NCI-H226 (cell line): ENCODE results near the gene AIFM3.
"Not testable (repeated sequence)": the region's sequence is repeated elsewhere in the genome, so short reads cannot be mapped to it uniquely, and the experiment has no call there.

Source experiments
- DNase-seq: peaks from one replicate; pipeline ENCODE4 v3.0.0-alpha.2; 2015

Gene AIFM3

GRCh38 chr22:20966883-20967696 is at the start of gene AIFM3:
Gene AIFM3 (plus strand): TSS chr22:20967255. CDS start chr22:20967945, 690 bp downstream.
- no peak for DNase-seq

- no peak for DNase-seq
Measured at GRCh38 chr22:20918663-20919218, 48.3 kb upstream of the AIFM3 start.

DNA sequence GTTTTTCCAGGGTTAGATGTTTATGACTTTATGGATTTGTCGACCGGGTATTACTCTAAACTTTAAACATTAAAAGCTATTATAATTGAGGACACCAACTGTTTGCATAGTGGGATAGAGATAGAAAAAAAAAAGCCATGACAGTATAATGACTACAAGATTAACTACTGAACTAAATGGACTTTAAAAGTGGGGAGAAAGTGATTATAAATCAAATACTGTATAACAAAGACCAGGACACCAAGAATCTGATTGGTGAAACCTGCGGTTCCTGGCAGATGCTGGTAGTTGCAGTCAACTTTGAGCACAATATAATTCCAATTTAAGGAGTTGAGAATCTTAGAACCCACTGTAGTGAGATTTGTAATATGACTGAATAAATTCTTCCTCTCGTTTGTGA is 47.3 kb upstream of the AIFM3 start:
- DNase-seq = no peak

DNA sequence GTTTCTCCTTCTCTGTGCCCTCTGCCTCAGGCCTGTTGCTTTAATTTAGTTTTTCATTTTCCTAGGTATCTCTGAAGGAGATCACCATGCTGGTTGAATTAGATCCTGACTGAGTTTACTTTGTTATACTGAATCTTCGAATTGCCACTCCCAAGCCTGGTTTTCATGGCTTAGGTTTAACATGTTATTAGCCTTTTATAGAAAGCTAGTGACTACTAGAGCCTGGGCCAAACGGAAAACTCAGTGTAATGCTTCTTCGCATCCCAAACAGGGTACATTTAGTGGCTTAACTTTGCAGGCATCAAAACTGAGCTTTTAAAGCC is 46.2 kb upstream of the AIFM3 start:
- DNase-seq = no peak

GRCh38 chr22:20922141-20922751 is 44.8 kb upstream of the AIFM3 start:
- DNase-seq = no peak

DNA sequence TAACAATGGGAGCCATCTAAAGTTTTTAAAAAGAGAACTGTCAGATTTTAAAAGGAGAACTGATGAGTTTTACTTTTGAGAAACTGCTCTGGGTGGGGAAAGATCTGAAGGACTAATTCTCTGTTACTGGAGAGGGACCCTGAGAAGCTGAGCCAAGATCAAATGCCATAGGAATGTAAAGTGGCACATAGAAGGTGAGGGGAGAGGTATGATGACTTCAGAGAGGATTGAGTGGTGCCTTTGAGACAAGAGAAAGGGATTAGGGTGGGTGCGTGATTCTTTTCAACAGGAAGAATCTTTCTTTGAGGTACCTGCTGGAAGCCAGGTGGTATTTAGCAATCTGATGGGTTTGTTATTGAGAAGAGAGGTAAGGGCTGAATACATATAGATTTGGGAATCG is 40.8 kb upstream of the AIFM3 start:
- DNase-seq = no peak

DNA sequence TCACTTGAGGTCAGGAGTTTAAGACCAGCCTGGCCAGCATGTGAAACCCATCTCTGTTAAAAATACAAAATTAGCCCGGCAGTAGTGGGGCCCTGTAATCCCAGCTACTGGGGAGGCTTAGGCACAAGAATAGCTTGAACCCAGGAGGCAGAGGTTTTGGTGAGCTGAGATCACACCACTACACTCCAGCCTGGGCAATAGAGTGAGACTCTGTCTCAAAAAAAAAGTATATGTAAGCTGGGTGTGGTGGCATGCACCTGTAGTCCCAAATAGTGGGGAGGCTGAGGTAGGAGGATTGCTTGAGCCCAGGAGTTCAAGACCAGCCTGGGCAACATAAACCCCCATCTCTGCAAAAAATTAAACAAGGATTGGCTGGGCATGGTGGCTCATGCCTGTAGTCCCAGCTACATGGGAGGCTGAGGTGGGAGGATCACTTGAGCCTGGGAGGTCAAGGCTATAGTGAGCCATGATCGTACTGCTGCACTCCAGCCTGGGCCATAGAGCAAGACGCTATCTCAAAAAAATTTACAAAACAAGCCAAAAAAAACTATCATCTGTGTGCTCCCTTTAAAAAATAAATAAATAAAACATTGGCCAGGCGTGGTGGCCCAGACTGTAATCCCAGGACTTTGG is 39.0 kb upstream of the AIFM3 start:
- DNase-seq = no peak

- DNase-seq = no peak
Measured at GRCh38 chr22:20928573-20928967, 38.5 kb upstream of the AIFM3 start.

DNA sequence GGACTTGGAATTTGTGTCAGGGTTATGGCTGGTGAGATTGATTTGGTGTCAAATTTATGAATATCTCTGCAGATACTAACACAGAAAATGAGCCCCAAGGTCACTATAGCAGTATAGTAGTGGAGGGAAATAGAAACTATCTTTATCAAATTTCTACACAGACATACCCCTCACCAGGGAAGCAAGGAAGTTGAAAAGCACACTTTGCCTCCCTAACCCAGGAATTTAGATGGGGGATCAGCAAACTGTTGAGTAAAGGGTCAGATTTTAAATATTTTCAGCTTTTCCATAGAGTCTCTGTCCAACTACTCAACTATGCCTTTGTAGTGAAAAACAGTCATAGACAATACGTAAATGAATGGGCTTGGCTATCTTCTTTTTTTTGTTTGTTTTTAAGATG is 37.1 kb upstream of the AIFM3 start:
- no peak for DNase-seq

GRCh38 chr22:20930435-20930834 is 36.6 kb upstream of the AIFM3 start:
- DNase-seq = not testable (repeated sequence)

DNA sequence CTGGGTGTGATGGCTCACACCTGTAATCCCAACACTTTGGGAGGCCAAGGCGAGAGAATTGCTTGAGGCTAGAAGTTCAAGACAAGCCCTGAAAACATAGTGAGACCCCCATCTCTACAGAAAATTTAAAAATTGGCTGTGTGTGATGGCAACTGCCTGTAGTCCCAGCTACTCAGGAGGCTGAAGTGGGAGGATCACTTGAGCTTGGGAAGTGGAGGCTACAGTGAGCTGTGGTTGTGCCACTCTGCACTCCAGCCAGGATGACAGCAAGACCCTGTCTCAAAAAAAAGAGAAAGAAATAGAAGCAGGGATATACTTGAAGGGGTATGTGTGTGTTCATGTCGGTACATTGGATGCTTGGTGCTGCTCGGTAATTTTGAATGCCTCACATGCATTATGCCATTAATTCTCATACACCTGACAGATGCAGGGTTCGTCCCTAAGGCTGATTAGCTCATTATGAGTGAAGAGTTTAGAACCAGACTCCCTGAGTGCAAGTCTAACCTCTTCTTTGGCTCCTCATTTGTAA is 35.9 kb upstream of the AIFM3 start:
- no peak for DNase-seq

- DNase-seq = no peak
Measured at GRCh38 chr22:20933910-20934309, 33.1 kb upstream of the AIFM3 start.

- DNase-seq = not testable (repeated sequence)
Measured at GRCh38 chr22:20935049-20935448, 32.0 kb upstream of the AIFM3 start.

GRCh38 chr22:20935780-20936539 is 31.1 kb upstream of the AIFM3 start:
- not testable (repeated sequence) for DNase-seq

GRCh38 chr22:20937031-20937793 is 29.8 kb upstream of the AIFM3 start:
- DNase-seq = no peak

DNA sequence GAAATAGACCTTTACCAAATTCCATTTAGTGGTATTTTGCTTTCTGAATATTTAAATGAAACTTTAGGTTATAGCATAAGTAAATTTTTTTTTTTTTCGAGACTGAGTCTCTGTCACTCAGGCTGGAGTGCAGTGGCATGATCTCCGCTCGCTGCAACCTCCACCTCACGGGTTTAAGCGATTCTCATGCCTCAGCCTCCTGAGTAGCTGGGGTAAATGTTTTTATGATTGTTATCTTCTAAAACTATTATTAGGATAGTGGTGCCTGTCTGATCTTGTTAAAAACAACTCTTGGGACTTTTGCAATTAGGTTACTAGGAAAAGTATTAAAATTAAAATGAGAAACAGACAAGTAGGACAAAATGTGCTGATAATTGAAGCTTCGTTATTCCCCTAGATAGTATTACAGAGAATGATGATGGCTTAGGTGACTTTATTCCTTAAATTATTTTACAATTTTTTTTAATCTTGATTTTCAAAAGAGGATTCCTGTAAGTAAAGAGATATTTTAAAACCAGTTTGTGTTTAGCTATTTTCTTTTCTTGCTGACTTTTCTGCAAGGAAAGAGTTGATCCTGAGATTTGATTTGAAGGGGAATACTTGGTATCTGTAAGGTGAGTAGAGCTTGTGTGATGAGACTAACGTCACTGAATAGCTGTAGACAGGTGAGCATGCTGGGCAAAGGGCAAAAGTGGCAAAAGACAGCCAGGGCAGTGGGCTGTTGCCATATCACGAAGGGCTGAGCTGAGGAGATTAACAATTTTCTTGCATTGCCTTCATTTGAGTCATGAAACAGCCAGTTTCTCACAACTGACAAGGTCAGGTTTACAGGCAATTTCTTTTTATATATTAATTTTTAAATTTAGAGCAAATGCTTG is 29.0 kb upstream of the AIFM3 start:
- DNase-seq = no peak

DNA sequence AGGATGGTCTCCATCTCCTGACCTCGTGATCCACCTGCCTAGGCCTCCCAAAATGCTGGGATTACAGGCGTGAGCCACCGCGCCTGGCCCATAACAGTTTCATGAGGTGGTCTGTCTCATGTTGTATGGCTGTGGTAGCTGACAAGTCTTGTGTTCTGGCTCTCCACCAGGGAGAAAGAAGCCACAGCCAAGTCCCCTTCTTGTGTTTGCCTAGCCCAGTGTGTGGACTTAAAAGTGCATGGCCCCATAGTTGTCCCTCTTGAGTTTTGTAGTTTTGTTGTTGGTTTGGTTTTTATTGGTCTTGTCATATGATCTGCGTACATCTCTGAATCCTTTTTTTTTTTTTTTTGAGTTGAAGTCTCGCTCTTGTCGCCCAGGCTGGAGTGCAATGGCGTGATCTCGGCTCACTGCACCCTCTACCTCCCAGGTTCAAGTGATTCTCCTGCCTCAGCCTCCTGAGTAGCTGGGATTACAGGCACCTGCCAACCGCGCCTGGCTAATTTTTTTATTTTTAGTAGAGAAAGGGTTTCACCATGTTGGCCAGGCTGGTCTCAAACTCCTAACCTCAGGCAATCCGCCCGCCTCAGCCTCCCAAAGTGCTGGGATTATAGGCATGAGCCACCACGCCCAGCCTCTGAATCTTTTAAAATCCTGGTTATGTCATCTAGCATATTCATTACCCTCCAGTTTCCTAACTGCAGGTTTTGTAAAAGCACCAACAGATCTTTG is 27.4 kb upstream of the AIFM3 start:
- DNase-seq = not testable (repeated sequence)

DNA sequence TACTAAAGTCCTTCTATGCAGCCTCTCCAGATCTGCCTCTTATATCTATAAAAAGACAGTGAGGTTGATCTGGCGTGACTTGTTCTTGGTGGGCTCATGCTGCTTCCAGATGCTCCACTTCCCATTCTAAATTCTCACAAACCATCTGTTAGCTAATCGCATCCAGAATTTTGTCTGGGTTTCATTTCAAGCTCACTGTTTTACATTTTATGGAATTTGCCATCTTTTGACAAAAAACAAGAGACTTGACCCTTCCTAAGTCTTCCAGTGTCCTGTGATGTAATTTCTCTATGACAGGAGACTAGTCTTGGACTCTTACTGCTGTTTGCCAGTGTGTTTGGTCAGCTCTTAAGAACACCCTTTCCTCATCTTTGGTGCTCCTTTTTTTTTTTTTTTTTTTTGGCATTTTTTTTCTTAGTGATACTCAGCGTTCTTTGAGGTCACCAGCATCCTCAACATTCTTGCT is 26.8 kb upstream of the AIFM3 start:
- no peak for DNase-seq

- no peak for DNase-seq
Measured at GRCh38 chr22:20940904-20941385, 26.1 kb upstream of the AIFM3 start.
